ENCODE results near the gene PGBD5. TPM values are rescaled to one million over a fixed set of nuclear protein-coding genes. Genes with fewer than 3 reads are reported as not detected.
"Not testable (repeated sequence)": the region's sequence is repeated elsewhere in the genome, so short reads cannot be mapped to it uniquely, and the experiment has no call there.

PGBD5 gene
- total RNA-seq, 1 donor from 2014 or later: 6.4 TPM

DNA sequence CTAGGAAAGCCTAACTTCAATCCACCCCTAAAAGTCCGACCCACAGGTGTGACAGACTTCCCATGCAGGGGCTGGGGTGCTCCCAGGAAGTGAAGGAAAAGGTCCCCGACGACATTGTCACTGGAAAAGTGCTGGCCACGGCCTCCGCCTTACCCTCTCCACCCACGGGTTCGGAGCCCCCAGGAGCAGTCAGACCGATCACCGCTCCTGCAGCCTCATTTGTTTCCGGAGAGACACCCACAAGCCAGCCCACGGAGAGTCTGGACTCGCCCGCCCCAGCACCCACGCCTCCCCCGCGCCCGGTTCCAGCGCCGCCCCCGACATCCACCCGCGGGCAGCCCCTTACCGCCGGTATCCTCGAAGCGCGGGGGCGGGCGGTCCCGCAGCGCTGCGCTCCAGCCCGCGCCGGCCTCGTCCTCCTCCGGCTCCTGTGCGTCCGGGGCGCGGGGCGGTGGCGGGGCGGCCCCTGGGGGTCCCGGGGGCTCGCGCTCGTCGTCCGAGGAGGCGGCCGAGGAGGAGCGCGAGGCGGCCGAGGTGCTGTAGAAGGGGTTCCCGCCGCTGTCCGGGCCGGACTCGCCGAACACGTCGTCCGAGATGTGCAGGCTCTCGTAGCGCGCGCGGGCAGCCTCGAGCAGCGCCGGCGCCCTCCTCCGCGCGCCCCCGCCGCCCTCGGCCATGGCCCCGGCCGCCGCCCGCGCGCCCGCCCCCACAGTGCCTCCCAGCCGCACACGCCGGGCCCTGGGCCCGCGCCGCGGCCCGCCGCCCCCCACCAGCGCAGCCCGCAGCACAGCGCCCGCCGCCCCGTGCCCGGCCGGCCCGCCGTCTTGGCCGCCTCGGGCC is 660 bp downstream of the PGBD5 start:
- no peak for ATAC-seq

DNA sequence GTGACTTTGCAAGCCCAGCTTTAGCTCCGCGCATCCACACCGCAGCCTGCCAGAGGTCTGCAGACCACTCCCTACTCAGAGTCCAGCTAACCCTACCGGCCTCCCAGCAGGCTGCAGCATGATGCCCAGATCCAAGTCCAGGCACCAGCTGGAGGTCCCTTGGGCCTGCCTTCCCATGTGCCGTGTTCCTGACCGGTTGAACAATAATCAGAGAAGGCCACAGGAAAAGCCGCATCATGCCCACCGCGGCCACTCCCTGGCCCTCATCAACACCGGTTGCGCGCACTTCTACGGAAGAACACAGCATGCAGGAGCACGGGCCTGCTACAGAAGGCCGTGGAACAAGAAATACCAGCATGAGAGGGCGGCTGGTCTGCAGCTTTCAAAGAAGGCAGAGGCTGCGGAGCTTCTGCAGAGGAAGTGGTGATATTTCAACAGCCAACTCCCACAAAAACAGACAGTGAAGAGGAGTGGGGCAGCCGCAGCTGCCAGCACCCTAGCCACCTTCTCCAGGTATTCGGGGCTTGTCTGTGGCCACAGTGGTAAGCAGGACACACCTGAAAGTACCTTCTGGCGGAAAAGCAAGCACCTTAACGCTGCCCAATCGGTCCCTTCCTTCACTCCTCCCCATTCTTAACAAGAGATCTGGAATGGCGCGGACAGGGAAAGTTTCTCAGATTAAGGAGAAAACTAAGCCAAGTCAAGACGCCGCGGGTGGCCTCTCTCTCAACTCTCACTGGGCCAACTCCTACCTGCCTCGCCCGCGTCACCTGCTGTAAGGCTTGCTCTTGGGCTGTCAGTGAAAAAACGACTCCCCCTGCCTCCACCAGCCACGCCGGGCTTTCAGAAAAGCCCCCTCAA is 1.5 kb downstream of the PGBD5 start:
- ATAC-seq: peak; percentile 78

DNA sequence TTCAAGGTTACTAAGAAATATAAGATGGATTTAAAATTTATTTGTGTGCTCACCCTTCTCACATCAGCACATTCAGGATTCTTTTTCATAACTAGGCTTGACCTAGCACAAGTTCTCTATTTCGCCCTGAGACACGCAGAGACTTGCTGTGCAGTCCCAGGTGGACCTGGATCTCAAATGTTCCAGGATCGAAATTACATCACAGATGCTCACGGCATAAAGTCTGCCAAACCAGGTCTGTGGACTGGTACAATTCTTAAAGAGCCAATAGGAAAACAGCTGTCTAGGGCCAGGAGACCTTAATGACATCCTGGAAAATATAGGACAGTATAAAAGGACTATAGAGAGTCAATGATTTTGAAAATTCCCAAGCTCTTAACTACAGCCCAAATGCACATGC is 2.2 kb downstream of the PGBD5 start:
- ATAC-seq: no peak

DNA sequence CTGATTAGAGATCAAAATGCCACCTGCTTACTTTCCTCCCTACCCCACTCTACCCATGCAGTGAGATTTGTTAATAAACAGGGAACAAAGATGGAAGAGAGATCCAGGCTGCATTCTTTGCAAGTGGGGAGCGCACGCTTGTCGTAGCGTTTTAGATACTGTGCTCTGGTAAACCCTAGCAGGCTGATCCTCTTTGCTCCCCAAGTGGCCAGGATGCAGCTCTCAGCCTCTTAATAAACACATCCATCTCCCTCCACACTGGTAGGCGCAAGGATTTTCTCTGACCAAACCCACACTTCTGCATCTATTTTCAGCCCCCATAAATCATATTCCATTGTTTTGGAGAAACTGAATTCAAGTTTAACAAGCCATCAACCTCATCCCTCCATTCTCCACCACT is 2.9 kb downstream of the PGBD5 start:
- ATAC-seq: no peak

DNA sequence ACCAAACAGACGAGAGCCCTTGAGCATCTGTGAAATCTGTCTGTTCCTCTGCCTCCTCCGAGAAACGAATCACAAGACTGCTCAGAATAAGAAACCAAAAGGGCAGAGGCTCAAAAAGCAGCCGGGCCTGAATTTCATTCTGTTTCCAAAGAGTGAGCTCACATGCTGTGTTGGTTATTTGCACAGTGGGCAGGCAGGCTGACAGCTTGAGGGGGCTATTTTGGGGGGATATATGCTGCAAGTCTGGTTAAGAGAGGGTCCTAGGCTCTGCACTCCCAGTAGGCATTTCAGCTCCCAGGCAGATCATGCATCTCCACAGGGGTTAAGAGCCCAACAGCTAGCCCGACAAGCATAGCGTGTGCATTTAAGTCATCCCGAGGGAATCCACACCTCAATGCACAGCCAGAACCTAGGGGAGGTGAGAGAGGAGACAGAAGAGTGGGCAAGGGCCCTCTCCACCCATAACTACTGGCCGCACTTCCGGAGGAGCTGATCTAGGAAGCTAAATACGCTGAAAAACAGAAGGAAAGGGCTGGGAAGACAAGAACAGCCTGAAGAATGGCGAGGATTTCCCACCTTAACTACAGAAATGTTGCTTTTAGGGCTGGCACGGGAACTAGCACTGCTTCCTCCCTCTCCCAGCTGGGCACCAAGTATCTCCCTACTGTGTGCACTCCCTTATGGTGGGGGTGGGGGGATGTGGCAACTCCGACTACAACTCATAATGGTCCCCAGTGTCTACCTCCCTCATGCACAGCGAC is 3.7 kb downstream of the PGBD5 start:
- ATAC-seq: no peak

DNA sequence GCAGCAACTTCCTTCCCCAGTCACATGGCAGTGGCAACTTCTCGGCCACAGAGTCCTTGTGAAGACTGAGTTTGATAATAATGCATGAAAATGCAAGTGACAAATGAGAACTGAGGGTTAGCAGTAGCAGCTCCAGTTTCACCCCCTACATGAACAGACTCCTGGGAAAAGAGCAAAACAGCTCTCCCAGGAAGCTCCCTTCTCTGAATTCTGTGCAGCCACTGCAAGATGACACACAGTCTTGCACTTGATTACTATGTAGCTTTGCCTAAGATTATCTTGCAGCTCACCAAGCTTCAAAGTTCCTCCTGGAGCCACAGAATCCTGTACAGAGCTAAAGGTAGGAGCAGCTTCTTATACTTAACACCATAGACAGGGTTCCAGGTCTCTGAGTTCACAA is 4.7 kb downstream of the PGBD5 start:
- no peak for ATAC-seq

DNA sequence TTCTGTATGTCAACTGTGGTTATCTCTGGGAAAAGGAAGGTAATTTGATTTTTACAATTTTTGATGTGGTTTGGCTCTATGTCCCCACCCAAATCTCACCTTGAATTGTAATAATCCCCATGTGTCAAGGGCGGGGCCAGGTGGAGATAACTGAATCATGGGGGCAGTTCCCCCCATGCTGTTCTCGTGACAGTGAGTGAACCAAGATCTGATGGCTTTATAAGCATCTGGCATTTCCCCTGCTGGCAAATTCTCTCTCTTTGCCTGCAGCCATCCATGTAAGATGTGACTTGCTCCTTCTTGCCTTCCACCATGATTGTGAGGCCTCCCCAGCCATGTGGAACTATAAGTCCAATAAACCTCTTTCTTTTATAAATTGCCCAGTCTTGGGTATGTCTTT is 5.8 kb downstream of the PGBD5 start:
- not testable (repeated sequence) for ATAC-seq

DNA sequence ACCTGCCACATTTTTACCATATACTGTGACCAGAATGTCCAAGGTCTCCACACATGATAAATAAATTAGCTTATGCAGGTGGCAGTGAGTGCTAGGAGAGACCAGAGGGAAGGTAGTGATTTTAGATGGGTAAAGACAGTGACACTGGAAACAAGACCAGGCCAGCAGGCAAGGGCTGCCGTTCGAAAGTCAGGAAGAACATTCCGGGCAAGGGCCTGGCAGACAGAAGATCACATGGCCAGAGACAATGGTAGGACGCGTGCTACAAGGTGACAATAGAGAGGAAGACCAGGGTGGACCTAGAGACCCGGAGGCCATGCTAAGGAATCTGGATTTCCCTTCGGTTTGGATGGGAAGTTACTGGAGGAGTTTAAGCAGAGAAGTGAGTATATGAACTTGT is 9.7 kb downstream of the PGBD5 start:
- ATAC-seq: no peak

DNA sequence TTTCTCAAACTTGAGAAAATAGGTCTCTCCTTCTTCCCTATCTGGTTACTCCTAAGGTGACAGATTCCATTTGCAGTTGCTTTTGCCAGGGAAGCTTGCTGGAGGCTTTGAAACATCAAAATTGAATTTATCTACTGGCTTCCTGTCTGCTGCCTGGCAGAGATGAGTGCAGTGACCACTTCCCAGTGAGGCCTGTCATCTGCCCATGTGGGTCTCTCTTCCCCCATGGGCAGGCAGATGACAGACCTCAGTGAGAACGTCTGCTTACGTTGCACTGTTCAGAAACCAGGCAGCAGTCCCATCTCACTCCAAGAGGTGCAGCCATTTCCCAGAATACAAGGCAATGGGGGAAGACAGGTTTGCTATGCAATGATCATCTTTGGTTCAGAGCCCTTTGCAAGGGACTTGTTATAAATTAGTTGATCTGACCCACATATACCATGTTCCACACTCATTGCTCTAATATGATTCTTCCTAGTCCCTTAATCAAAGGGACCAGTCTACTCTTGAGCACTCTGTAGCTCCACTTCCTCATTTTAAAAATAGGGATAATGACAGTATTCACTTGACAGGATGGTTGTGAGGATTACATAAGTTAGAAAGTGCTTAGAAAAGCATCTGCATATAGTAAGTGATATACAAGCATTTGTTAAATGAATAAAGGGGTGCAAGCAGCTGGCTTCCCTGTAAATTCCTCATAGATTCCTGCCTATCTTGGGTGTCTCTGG is 10.6 kb downstream of the PGBD5 start:
- ATAC-seq: no peak

DNA sequence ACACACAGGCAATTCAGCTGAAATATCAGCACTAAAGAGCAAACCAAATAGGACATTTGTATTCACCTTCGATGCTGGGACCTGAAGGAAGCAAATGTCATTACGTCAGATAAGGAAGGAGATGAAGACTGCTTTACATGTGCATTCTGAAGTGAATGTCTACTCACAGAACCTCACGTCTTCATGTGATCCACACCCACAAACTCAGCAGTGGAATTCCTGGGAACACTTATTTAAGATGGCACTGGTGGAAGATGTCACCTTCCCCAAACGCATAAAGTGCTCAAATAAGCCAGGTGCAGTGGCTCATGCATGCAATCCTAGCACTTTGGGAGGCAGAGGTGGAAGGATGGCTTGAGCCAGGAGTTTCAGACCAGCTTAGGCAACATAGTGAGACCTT is 11.4 kb downstream of the PGBD5 start:
- no peak for ATAC-seq

DNA sequence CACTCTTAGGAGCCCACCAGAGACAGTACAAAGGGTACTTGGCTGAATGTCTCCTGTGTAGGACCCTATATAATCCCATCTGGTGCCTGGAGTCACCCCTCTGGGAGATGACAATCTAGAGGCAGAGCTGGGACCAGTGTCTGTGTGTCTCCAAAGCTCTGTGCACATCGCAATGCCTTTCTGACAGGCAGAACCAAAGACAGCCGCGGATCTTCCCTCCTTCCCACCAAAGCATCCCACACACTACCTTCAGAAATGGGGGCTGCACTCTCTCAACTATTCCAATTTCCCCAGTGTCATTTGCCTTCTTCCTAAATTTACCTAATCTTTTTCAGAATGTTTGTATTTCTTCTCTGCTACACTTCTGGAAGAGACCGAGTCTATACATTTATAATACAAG is 12.0 kb downstream of the PGBD5 start:
- ATAC-seq: no peak

DNA sequence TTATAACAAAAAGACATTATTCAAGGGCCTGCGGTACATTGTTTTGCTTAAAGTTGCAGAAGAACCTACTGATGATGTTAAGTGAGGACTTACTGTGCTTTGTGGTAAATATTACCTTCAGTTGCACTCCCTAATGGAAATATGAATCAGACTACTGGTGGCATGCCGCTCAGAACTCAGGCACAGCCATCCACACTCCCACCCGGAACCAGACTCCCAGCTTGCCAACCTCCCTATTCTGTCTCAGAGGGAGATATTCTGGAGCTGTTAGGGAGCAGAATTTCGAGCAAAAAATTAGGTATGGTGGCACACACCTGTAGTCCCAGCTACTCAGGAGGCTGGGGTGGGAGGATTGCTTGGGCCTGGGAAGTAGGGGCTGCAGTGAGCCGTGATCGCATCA is 13.1 kb downstream of the PGBD5 start:
- ATAC-seq: no peak

DNA sequence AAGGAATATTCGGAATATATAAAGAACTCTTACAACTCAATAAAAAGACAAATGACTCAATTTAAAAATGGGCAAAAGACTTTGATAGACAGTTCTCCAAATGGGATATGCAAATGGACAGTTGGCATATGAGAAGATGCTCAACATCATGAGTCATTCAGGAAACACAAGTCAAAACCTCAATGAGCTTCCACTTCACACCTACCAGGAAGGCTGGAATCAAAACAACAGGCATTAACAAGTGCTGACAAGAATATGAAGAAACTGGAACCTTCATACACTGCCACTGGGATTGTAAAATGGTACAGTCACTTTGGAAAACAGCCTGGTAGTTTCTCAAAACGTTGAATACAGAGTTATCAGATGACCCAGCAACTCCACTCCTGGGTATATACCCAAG is 17.2 kb downstream of the PGBD5 start:
- ATAC-seq: peak; percentile 79

DNA sequence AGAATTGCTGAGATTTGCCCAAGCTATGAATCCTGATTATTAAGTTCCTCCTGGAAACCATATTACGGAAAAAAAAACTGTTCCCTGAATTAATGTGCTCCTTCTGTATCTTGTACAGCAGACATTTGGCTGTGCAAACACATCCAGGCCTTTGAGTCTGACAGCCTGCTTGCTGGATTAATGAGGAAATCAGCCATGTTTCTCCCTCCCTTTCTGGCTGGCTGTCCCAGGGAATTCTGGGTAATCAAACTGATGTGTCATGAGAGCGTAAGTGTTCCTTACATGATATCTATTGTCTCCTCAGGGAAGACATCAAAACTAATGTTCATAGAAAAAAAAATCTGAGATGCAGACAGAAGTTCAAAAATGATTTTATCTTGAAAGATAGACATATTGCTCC is 18.8 kb downstream of the PGBD5 start:
- ATAC-seq: no peak

DNA sequence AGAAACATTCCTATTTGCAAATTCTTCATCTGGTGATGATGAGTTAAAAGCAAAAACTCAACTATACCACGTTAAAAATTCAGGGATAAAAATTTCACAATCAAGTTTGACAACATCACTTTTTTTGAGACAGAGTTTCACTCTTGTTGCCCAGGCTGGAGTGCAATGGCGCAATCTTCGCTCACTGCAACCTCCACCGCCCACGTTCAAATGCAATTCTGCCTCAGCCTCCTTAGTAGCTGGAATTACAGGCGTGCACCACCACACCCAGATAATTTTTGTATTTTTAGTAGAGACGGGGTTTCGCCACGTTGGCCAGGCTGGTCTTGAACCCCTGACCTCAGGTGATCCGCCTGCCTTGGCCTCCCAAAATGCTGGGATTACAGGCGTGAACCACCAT is 19.4 kb downstream of the PGBD5 start:
- not testable (repeated sequence) for ATAC-seq

DNA sequence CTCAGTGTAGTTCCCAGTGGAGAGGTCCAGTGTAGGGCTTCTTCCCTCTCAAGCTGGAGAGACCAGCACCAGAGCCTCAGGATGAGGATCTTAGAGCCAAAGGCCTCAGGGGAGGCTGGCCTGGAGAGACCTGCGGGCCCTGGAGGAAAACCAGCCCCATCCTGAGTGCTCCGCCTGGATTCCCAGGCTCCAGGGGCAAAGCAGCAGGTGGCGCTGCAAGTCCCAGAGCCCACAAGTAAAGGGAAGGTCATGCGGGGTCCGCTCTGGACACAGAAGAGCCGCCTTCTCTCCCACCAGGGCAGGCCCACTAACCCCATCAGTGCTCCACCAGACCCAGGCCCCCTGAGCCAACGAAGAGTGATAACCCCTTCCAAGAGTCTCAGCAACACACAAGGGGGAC is 22.7 kb downstream of the PGBD5 start:
- no peak for ATAC-seq

DNA sequence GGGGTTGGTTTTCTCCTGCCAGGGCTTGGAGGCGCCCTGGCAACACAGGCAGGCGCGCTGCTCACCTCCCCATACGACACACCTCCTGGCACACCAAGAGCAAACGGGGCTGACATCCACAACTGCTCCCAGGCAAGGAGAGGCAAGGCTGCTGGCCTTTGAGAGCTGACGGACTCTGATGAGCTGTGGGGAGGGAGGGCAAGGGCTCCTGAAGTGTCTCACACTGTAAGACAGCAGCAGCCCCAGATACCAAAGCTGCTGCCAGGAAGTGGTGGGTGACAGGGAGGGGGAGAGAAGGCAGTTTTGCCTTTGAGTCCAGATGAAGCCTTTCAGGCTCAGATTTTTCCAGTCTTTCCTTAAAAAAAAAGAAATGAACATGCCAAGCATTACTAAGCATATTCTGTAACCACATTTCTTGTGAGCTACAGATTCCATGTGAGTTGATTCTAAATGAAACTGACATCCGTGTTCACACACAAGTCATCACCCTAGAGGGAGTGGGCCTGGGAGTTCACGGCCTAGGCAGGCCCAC is 24.3 kb downstream of the PGBD5 start:
- ATAC-seq: no peak

DNA sequence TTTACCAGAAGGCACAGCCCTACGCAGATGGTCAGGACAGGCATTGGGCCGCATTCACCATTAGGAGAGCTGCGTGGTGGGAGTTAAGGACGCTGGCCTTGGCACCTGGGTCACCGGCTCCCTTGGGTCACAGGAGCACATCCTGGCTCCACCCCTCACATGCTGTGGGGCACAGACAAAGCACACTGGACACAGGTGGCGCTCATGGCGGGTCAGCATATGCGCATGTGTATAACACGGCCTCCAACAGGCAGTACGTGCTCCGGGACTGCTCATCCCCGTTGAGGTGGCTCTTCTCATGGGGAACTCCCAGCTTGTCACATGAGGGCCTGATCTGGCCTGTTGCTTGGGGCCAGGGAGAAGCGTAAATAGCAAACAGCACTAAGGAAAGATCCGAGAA is 25.0 kb downstream of the PGBD5 start:
- ATAC-seq: no peak

DNA sequence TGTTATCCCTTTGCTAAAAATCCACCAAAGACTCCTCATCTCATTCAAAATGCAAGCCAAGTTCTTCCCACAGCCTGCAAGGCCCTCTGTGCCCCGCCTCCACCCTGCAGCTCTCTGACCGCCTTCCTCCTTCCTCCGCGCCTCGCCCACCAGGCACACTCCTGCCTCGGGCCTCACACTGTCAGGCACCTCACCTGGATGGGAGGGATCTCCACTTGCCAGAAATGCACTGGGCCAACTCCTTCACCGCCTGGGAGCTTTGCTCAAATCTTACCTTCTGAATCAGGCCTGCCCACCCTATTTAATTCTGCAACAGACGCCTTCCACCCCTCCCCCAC is 26.2 kb downstream of the PGBD5 start:
- no peak for ATAC-seq

DNA sequence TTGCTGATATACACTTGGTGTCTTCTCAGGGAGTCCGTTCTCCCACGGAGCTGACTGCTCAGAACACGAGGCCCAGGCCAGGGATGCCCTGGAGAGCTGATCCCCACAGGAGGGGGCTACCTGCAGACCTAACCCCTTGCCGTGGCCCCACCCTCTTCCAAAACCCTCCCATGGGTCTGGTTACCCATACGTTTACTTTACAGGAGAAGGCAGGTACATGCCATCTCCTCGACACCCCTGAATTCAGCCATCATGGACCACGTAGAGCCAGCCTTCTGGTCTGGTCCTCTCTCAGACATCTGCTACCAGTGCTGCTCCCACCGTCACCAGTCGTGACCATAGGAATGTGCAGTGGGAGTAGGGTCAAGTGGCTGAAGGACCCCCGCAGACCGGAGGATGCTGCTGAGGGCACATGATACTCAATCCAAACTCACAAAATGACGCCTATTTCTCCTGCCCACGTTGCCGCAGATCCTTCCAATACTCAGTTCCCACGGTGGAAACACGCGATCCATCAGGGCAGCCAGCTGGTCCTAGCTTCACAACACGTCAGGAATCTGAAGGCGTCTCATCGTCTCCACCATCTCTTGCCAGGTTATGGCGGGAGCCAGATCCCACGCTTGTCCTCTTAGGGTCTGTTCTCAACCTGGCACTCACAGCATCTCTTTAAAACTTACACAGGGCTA is 26.7 kb downstream of the PGBD5 start:
- ATAC-seq: no peak

DNA sequence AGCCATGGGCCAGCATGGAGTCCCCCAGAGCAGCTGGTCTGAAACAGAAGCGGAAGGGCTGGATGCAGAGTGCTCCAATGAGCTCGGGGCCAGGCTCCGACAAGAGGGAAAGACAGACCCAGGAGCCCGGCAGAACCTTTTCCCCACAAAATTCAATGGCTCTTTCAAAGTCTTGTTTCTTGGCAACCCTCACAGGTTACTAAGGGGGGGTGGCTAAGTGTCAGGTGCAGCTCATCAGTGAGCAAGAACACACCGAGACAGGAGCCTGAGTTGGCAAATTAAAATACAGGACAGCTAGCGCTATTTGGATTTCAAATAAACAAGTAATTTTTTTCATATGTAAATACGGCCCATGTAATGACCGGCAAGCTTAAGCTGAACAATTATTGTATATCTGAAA is 27.3 kb downstream of the PGBD5 start:
- no peak for ATAC-seq

DNA sequence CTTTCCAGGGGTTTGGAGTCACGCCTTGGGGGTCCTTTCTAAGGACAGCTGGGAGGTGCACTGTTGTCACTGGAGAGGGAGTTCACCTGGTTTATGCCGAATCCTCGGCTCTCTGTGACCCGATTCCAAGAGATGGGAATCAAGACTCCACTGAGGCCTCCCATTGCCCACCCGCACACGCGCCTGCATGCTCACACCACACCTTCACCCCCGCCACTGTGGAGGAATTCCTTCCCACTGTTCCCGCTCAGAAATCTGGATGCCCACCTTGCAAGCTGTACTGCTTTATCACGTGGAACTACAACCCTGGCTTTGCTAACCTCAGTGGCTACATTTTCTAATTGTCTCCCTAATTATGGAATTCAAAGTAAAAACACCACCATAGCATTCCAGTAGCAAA is 29.2 kb downstream of the PGBD5 start:
- no peak for ATAC-seq

Data from esophagus mucosa (tissue), 1 donor.